A549 (cell line): ENCODE results near the gene SLC7A4.

Experiments used
- POLR2A ChIP-seq: IDR thresholded peaks from 2 replicates; pipeline ENCODE4 v1.6.1; 2012; ENCODE audit warnings: mild to moderate bottlenecking, low read length
- TF ChIP-seq, protein P1 (sequence below): fragments of 250-450 bp; sonication (Bioruptor Pico); IDR thresholded peaks from 2 replicates; pipeline ENCODE4 v1.5.0; 2021; ENCODE audit warnings: mild to moderate bottlenecking, moderate library complexity, borderline replicate concordance
- TF ChIP-seq, protein P2 (sequence below): fragments of >200 bp; sonication (Bioruptor Twin); formaldehyde crosslinking; IDR thresholded peaks from 3 replicates; pipeline ENCODE4 v1.5.1; 2016

DNA sequence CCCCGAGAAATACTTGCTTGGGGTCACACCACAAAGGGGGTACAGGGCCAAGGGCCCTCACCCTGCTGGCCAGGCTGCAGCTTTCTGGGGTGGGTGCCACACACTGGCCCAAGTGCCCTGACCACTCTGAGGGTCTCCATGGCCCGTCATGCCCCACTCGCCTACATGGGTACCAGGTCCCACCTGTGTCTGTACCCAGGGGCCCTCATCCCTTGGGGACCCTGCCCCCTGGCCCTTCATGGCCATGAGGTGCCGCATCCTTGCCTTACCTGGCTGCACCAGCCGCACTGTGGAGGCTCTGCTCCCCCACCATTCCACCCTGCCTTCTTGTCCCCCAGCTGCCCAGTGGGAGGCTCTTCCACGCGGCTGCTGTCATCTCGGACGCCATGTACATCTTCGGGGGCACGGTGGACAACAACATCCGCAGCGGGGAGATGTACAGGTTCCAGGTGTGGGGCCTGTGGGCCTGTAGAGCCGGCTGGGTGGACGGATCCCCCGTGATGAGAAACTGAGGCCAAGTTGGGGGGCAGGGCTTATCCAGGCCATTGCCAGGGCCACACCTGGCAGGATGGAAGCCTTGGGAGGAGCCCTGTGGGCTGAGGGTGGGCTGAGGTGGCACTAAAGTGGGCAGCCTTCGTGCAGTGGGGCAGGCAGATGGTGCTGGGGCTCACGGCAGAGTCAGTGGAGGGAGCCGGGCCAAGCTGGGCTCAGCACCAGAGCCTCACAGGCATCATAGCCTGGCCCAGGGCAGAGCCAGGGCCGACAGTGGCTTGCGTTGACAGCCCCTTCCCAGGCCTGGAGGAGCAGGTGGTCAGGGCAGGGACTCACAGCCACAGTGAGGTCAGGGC lies 39.7 kb downstream of the SLC7A4 start:
- TF ChIP-seq POLR2A: no peak
- TF ChIP-seq, protein P1, sequence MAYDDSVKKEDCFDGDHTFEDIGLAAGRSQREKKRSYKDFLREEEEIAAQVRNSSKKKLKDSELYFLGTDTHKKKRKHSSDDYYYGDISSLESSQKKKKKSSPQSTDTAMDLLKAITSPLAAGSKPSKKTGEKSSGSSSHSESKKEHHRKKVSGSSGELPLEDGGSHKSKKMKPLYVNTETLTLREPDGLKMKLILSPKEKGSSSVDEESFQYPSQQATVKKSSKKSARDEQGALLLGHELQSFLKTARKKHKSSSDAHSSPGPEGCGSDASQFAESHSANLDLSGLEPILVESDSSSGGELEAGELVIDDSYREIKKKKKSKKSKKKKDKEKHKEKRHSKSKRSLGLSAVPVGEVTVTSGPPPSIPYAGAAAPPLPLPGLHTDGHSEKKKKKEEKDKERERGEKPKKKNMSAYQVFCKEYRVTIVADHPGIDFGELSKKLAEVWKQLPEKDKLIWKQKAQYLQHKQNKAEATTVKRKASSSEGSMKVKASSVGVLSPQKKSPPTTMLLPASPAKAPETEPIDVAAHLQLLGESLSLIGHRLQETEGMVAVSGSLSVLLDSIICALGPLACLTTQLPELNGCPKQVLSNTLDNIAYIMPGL (CRISPR knock-in tag): no peak
- TF ChIP-seq, protein P2, sequence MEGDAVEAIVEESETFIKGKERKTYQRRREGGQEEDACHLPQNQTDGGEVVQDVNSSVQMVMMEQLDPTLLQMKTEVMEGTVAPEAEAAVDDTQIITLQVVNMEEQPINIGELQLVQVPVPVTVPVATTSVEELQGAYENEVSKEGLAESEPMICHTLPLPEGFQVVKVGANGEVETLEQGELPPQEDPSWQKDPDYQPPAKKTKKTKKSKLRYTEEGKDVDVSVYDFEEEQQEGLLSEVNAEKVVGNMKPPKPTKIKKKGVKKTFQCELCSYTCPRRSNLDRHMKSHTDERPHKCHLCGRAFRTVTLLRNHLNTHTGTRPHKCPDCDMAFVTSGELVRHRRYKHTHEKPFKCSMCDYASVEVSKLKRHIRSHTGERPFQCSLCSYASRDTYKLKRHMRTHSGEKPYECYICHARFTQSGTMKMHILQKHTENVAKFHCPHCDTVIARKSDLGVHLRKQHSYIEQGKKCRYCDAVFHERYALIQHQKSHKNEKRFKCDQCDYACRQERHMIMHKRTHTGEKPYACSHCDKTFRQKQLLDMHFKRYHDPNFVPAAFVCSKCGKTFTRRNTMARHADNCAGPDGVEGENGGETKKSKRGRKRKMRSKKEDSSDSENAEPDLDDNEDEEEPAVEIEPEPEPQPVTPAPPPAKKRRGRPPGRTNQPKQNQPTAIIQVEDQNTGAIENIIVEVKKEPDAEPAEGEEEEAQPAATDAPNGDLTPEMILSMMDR: no peak
